ENCODE measurements around the gene CDADC1. TPM values are rescaled to one million over a fixed set of nuclear protein-coding genes. Genes with fewer than 3 reads are reported as not detected.

Gene CDADC1
- total RNA-seq, 3 donors from 2014 or later, result 7.3 to 8.5 (median 8.2) TPM

DNA sequence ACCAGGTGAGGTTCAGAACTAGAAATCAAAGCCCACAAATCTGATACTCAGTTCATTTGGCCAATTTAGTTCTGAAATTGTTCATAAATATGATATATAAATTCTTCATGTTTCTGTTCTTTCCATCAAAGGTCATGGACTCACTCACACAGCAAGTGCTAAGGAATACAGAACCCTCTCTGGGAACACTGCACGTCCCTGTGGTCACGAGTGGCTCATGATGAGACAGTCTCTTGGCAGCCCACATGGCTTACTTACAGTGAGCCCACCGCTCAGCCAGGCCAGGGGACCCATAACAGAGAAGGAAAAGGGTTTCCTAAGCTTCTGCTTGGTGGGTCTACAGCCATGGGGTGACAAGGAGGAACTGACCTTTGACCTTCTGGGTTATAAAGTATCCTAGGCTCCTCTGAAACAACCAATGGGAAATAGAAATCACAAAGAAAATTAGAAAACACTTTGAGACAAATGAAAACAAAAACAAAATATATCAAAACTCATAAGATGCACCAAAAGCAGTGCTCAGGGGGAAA, 67.4 kb downstream of the CDADC1 start:
- Histone ChIP-seq H3K4me3 (no peak overlapping the region), H3K4me1 (peaks cover 0 to 11% of the 10 kb centered on the region in 2 donors), H3K27me3 (no peaks in the 10 kb centered on the region), H3K36me3 (no peaks in the 10 kb centered on the region), H3K9me3 (no peaks in the 10 kb centered on the region), H3K27ac (peak overlapping the region; percentile 27 to 89)
- TF ChIP-seq, protein P1, sequence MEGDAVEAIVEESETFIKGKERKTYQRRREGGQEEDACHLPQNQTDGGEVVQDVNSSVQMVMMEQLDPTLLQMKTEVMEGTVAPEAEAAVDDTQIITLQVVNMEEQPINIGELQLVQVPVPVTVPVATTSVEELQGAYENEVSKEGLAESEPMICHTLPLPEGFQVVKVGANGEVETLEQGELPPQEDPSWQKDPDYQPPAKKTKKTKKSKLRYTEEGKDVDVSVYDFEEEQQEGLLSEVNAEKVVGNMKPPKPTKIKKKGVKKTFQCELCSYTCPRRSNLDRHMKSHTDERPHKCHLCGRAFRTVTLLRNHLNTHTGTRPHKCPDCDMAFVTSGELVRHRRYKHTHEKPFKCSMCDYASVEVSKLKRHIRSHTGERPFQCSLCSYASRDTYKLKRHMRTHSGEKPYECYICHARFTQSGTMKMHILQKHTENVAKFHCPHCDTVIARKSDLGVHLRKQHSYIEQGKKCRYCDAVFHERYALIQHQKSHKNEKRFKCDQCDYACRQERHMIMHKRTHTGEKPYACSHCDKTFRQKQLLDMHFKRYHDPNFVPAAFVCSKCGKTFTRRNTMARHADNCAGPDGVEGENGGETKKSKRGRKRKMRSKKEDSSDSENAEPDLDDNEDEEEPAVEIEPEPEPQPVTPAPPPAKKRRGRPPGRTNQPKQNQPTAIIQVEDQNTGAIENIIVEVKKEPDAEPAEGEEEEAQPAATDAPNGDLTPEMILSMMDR (IDR thresholded peaks at IDR 0.05), result no peak
- TF ChIP-seq POLR2A (IDR thresholded peaks at IDR 0.05) (no peak), POLR2AphosphoS5 (IDR thresholded peaks at IDR 0.05) (no peak)
- no peak for DNase-seq (ENCODE audit: low spot score in 2 of 2)
- intact Hi-C loops (cut with DNase I; ENCODE audit: low total_unique reads), result no loop called here

DNA sequence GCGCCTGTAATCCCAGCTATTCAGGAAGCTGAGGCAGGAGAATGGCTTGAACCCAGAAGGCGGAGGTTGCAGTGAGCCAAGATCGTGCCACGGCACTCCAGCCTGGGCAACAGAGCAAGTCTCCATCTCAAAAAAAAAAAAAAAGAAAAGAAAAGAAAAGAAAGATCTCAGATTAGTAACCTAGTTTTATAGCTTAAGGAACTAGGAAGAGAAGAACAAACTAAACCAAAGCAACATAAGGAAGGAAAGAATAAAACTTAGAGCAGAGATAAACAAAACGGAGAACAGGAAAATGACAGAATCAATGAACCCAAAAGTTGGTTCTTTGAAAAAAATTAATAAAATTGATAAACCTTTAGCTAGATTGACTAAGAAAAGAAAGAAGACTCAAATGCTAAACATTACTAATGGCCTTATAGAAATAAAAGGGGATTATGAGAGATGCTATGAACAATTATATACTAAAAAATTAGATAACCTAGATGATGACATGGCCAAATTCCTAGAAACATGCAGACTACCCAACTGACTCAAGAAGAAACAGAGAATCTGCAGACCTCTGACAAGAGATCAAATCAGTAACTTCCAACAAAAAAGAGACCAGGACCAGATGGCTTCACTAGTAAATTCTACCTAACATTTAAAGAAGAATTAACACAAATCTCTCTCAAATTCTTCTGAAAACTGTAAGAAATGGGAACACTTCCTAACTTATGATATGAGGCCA, 68.2 kb downstream of the CDADC1 start:
- Histone ChIP-seq H3K4me3 (no peak overlapping the region), H3K4me1 (peaks cover 0 to 11% of the 10 kb centered on the region in 2 donors), H3K9me3 (no peaks in the 10 kb centered on the region), H3K27me3 (no peaks in the 10 kb centered on the region), H3K27ac (no peak overlapping the region), H3K36me3 (no peaks in the 10 kb centered on the region)
- intact Hi-C loops (cut with DNase I; ENCODE audit: low total_unique reads), result no loop called here
- DNase-seq (ENCODE audit: low spot score in 2 of 2), result no peak
- TF ChIP-seq, protein P1 (IDR thresholded peaks at IDR 0.05), result no peak
- TF ChIP-seq POLR2AphosphoS5 (IDR thresholded peaks at IDR 0.05), result no peak
- no peak for TF ChIP-seq POLR2A (IDR thresholded peaks at IDR 0.05)

DNA sequence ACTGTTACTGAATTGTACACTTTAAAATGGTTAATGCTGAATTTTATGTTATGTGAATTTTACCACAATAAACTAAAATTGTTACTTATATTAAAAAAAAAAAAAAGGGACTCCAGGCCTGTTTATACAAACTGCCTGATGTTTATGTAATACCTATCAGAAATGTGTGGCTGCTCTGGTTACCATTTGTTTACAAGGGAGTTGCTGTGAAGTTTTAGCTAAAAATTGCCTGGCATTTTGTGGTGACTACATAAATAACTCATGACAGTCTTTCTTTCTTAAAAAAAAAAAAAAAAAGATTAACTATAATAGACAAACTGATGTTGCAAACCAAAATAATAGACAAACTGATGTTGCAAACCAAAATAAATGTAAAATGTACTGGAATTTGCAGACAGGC, 71.8 kb downstream of the CDADC1 start:
- no peaks in the 10 kb centered on the region for H3K36me3 ChIP-seq
- H3K9me3 ChIP-seq, result no peaks in the 10 kb centered on the region
- intact Hi-C loops (cut with DNase I; ENCODE audit: low total_unique reads), result no loop called here
- no peak for DNase-seq (ENCODE audit: low spot score in 2 of 2)
- H3K27me3 ChIP-seq, result no peaks in the 10 kb centered on the region
- H3K4me3 ChIP-seq, result no peak overlapping the region
- no peak overlapping the region for H3K27ac ChIP-seq
- TF ChIP-seq POLR2A (IDR thresholded peaks at IDR 0.05), result no peak
- TF ChIP-seq, protein P1 (IDR thresholded peaks at IDR 0.05), result no peak
- no peak for TF ChIP-seq POLR2AphosphoS5 (IDR thresholded peaks at IDR 0.05)
- H3K4me1 ChIP-seq, result no peaks in the 10 kb centered on the region

DNA sequence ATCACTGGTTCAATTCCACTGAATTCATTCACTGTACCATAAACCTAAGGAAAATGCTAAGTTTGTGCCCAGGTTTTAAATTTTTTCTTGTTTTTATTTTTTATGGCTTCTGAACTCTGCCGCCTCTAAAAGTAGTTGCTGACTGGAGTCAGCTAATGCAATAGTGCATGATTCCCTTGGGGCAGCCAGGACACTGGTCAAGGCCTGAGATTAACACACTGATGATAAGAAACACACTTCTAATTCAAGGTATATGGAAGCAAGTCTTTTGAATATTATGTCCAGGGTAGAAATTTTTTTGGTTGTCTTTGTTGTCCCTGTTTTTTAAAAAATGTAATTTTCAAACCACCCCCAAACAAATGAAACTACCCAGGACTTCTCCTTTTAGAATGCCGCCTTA, 72.2 kb downstream of the CDADC1 start:
- H3K27ac ChIP-seq, result no peak overlapping the region
- H3K36me3 ChIP-seq, result no peaks in the 10 kb centered on the region
- H3K27me3 ChIP-seq, result no peaks in the 10 kb centered on the region
- TF ChIP-seq POLR2AphosphoS5 (IDR thresholded peaks at IDR 0.05) (no peak), POLR2A (IDR thresholded peaks at IDR 0.05) (no peak)
- TF ChIP-seq, protein P1 (IDR thresholded peaks at IDR 0.05), result no peak
- H3K9me3 ChIP-seq, result no peaks in the 10 kb centered on the region
- H3K4me3 ChIP-seq, result no peak overlapping the region
- no peaks in the 10 kb centered on the region for H3K4me1 ChIP-seq
- intact Hi-C loops (cut with DNase I; ENCODE audit: low total_unique reads), result no loop called here
- no peak for DNase-seq (ENCODE audit: low spot score in 2 of 2)

DNA sequence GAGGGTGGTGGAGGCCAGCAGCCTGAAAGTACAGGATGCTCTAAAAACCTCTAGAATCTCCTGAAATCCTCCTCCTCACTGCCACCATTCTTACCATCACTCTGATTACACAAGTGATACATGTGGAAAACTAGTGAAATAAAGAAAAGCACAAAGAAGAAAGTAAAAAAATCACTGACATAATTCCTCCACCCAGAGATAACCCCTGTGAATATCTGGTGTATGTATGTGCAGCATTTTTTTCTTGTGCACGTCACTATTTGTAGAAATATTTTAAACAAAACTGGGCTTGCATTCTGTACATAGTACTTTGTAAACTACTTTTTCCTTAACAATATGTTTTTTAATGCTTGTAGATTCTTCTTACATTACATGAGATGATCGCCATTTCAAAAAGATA, 73.2 kb downstream of the CDADC1 start:
- Histone ChIP-seq H3K4me1 (no peaks in the 10 kb centered on the region), H3K4me3 (no peak overlapping the region), H3K27me3 (no peaks in the 10 kb centered on the region), H3K27ac (no peak overlapping the region), H3K36me3 (no peaks in the 10 kb centered on the region), H3K9me3 (no peaks in the 10 kb centered on the region)
- DNase-seq (ENCODE audit: low spot score in 2 of 2), result no peak
- intact Hi-C loops (cut with DNase I; ENCODE audit: low total_unique reads), result no loop called here
- TF ChIP-seq POLR2A (IDR thresholded peaks at IDR 0.05) (no peak), POLR2AphosphoS5 (IDR thresholded peaks at IDR 0.05) (no peak)
- TF ChIP-seq, protein P1 (IDR thresholded peaks at IDR 0.05), result no peak
